GM21786 (cell line): ENCODE measurements around the gene NPAS3.

Source experiments
- ATAC-seq: cut with Tn5 transposase; IDR thresholded peaks from one replicate; pipeline ENCODE4 v1.9.1; 2021; ENCODE audit not compliant: unreplicated experiment

The NPAS3 gene

DNA sequence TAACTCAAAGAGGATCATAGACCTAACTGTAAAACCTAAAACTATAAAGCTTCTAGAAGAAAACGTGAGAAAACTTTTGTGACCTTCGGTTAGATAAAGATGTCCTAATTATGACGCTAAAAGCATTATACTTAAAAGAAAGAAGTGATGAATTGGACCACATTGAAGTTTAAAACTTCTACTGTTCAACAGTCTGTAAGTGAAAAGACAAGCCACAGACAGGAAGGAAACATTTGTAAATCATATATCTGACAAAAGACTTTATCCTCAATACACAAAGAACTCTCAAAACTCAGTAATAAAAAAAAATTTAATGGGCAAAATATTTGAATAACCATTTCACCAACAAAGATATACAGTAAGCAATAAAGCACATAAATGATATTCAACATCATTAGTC, 667.9 kb downstream of the NPAS3 start:
- ATAC-seq = no peak

DNA sequence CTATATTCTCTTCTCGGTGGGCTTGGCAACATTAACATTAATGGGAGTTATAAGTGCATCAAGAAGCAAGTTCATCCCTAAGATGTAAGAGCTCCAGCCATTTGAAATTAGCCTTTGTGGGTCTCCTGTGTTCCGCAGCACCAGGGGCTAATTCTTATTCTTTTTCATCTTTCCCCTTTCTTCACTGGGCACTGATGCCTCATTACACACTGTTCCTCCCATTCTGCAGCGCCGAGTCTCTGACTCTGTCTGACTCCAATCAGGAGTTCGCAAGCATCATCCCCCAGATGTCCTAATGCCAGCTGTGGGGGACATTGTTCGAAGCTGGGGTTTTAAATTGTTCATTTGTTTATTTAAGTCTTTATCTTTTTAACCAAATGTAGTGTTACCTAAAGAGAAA, 670.9 kb downstream of the NPAS3 start:
- ATAC-seq = no peak

DNA sequence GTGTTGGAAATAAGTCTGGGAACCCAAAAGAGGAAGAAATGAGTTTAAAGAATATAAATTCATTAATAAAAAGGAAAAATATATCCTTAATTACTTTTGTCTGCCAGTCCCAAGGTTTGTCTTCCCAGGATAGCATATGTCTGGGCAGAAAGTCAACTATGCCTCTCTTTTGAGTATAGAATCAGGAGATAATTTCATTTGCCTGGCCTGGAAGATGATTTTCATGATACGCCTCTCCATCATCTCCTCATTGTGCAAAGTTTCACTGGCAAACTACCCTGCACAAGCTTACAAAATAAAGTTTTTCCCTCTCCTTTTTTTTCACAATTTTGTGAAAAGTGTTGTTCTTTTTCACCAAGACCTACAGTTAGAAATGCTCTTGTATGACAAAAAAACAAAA, 671.4 kb downstream of the NPAS3 start:
- ATAC-seq = no peak

DNA sequence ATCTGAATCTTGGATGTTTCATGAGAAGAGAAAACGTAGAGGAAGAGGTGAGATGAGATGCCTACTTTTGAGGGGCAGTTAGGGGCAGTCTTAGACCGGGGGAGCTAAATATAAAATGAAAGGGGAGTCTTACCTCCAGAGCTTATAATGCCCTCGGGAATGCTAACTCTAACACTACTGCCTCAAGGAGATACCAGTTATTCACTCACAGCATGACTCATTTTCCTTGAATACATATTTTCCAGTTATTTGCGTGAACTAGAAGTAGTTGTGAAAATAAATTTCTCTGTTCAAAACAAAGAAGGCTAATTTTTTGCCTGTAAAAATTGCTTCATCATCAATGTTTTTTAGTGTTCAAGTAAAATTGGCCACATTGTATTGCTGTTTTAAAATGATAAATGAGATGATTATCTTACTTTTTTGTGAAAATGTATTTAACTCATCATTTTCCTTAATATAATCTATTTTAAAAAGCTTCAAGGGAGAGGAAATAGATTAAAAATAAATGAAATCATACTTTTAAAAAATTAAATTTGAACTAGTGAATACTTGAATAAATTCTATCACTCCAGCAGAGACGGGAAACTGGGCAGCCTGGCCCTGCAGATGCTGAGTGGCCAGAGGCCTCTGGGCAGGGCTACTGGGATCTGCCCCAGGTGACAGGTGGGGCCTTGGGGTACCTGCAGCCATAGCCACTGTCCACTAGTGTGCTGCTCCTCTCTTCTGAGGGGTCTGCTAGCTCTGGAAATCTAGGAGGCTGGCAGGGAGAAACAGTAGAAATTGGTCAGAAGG, 672.9 kb downstream of the NPAS3 start:
- ATAC-seq = no peak

DNA sequence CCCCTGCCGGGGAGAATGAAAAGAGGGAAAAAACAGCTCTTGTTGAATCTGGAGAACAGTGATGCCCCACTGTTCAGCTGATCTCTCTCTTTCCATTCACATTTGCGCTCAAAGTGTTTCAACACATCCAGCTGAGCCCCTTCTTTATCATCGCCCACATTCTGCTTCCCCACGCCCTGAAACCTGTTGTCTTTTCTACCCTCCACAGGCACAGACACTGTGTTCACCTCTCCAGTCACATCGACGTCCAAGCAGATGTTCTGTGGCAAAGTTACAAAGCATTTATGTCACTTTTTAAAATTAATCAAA, 673.5 kb downstream of the NPAS3 start:
- no peak for ATAC-seq

DNA sequence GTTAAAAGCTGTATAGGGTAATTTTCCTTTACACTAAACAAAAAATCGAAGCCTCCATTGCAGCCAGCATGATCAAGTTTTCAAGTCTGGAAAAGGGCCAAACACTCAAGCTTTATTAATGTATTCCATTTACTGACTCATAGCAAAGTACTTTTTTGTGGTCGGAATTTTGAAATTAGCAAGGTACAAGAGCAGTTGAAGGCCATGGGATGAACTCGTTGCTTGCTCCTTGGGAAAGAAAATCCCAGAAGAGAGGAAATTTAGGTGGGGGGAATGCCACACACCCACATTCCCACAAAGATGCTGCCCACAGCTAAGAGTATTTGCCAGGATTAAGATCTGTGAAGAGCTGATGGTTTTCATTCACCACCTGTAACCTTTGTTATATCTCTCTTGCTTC, 678.5 kb downstream of the NPAS3 start:
- no peak for ATAC-seq

DNA sequence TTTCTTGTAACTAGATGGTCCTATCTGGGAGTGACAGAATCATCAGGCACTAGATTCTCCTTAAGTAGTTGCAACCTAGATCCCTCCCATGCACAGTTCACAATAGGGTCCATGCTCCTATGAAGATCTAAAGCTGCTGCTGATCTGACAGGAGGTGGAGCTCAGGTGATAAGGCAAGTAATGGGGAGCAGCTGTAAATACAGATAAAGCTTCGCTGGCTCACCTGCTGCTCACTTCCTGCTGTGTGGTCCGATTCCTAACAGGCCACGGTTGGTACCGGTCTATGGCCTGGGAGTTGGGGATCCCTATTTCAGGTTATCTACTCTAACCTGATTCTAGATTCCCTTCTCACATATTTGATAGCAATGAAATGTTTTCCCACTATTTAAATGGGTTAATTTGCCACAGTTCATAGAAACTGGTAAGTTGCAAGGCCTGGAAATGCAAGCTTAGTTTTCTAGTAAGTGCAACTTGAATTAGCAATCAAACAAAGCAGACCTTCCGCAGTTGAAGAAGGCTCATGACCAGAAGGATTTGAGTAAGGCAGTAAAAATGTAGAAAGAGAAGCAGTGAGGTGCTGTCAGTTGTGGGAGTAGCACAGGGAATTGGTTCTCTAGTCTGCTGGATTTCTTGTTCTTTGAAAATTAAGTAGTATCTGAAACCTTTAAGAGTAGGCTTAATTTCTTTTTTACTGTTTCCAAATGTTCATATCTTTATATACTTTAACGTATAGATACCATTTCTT, 679.9 kb downstream of the NPAS3 start:
- no peak for ATAC-seq

DNA sequence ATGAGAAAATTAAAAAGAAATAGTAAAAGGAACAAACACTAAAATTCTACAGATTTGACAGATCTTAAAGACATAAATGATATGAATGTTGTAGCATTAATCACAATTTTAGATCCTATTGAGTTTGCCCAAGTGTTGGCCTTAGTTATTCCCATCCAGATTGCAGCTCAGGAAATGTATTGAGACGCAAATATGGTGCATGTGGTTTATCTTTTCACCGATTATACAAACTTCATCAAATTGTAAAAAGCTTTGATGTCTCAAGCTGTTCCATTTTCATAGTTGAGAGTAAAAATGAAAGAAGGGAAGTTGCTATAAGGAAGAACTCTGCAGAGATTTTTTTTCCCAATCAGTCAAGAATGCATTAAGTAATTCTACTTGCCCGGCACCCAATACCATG, 683.8 kb downstream of the NPAS3 start:
- ATAC-seq = no peak

DNA sequence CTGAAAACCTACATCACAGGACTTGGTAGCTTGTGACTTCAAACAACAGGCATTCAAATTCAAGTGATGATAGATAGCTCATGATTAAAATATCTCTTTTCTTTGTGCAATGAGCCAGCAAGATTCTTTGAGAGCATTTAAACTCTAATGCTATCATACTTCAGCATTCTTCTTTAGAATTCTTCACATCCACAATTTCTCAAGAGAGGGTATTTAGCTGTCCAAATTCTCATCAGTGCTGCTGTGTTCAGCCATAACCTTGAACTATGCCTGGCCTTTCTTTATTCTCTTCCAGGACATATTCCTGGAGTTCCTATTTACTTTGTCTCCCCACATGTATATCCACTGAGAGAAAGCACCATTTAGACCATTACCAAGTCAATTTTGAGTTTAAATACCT, 691.1 kb downstream of the NPAS3 start:
- no peak for ATAC-seq

DNA sequence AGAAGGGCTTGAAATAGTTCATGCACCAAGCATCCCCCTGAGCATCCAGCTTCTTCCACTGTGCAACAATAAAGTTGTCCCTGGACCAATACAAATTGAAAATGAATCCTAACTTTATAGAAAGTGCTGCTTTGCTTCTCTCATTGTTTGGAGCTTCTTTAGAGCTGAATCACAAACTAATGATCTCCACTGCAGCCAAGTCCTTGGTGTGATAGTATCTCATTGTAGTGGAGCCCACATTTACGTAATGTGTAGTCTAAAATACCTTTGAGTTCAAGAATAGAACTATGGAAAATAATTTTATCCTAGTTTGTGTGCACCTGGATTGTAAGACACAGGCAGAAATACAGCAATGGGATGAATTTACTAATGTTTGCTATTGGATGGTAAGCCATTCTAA, 692.3 kb downstream of the NPAS3 start:
- ATAC-seq = no peak

DNA sequence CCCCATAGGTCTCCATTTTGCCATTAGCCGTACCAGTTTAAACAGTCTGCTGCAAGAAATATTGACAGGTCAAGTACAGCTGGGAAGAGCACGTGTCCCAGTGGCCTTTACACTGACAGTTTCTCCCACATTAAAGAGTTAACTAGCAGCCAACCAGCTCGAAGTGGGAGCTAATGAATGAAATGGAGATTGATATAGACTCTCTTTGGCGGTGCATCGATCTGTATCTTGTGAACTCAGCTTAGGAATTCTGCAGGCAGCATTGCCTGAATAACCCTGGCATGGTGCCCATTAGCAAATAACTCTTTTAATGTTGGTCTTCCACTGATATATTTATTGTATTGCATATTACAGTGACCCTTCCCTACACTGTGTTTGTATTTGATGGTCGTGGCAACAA, 692.8 kb downstream of the NPAS3 start:
- no peak for ATAC-seq

DNA sequence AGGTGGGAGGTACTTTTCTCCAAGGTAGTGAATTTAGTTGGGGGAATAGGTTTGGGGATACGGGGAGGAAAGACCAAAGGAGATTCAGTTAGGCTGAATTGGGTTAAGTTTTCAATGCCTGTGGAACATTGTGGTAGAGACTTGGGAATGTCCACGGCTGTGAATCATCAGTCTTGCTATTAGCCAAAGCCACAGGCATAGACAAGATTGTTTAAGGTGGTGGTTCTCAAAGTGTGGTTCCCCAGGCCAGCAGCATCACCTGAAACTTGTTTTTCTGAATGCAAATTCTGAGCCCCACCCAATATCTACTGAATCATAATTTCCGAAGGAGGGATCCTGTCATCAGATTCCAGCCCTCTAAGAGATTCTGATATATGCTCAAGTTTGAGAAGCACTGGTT, 696.0 kb downstream of the NPAS3 start:
- no peak for ATAC-seq

DNA sequence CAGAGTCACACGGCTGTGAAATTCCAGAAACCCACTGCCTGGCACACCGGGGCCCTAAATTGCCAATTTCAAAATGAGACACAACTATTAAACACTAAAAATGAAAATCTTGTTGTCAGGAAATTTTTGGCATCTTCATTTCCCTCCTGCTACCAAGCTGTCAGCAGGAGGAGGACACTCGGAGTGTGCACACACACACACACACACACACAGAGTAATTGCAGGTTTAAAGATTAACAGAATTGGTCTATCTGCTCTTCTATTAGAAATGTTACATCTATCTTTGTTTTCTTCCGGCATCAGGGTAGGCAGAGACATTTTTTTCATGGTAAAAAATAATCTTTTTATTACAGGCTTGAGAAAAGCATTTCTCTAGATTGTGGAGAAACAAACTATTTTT, 698.0 kb downstream of the NPAS3 start:
- no peak for ATAC-seq

DNA sequence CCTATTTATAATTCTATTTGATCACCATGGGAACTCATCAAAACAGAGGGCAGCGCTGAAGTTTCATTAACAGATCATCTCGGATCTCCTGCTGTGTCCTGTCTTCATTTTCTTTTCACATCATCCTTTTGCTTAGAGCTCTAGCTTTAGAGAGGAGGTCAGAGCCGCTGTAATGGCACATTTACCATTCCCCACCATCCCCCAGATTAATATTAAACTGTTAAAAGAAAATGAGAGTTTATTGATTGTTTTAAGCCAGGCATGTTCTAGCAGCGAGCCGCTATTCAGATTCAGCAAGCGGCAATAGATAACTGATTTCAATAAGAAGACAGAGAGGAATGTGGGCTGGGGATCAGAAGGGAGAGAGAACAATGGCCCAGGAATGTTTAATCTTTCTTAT, 703.4 kb downstream of the NPAS3 start:
- no peak for ATAC-seq

DNA sequence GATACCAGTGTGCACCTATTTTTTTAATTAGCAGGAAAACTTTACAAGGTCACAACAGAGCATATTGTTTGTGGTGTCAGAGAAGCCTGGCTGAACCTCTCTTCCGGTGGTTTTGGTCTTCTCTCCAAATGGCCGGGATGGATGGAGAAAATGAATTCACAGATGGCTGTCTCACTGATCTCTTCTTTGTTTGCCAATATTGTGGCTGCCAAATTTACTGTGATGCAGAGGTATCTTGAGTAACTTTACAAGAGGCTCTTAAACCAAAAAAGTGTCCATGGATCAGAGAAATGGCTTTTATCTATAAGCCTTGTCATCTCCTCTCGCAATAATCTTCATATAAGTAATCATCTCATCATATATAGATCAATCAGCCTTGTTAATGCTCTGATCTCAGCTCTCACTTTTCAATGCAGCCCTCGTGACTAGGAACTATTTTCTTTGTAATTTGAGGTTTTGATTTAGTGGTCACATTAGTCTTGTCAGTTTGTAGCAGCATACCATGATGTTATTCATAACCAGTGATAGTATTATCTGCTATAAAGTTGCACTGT, 704.1 kb downstream of the NPAS3 start:
- ATAC-seq = no peak

DNA sequence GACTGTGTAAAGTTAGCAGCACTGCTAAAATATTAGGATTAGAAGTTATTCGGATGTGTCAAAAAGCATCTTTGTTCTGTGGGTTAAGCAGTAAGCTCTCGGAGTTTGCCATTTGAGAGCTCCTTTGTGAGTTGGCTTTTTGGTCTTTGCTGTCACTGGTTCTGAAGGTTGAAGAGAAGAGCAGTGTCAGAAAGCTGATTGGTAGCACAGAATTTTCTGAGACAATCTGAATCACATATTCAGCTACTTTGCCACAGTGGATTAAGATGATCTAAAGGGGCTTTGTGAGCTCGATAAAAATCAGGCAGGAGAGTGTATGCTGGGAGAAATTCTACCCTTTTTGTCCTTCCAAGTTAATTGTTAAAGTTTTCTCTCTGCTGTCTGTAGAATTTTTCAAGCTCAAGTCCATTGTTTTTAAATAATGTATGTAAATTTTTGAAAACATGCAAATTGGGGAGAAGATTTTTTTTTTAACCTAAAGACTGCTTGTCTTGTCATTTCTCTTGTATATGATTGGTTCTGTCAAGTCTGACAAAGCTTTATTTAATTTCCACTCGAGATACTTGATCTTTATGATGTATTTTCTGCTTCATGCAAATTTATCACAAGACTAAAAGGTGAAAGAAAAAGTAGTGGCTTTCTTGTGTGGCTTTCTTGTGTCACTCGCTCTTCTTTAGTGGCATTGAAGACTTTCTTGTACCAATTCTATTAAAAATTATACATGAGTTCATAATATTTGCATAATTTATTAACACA, 704.9 kb downstream of the NPAS3 start:
- ATAC-seq = no peak

DNA sequence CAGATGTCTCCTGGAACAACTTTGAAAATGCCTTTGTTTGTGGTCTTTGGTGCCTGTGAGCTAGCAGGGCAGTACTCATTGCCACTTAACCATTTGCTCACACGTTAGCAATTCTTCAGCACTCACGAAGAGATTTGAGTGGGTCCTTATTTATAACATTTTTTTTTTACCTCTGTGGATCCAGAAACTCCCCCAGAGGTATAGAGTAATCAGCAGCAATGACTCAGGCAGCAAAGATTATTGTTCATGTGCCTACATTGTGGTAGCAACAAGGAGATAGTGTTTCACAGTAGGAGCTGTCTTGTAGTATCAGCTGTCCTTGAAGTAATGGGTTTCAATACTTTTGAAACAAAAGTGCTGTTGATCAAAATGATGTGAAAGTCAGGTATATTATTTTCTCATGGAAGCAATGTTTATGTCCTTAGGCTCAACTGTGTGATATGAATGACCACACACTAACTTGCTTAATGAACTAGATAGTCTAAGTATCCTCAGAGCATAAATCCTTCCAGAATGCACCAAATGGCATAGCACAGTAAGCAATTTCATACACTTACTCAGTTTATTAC, 708.1 kb downstream of the NPAS3 start:
- ATAC-seq = no peak

DNA sequence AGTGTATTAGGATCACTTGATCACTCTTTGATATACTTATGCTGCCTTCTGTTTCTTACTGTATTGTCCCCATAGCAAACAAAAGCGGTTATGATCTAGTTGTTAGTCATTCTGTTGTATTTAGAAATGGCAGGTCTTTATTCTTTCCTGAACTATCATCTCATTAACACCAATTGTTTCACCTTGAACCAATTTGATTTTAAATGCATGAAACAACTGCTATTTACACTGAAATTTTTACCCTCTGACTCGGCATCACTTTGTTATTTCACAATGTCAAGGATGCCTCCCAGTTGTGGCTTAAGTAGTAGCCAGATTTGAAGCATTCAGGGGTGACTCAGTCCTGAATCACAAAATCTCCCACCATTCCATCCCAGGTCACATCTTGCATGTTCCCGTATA, 708.7 kb downstream of the NPAS3 start:
- no peak for ATAC-seq

DNA sequence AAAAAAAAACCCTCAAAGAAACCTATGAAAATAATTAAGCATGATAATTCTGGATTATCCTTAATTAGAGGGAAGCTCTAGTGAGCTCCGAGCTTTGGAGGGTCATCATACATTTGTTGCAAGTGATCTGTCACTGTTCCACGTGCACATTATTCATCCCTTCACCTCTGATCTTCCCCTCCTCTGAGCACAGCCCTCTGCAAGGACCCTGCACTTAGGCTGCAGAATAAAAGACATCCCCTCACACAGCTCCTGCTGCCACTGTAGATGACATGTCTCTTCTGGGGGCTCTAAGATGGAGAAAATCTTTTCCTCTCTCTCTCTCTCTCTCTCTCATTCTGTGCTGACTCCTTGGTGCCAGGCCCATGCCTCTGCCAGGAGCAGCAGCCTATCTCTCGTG, 711.8 kb downstream of the NPAS3 start:
- no peak for ATAC-seq

DNA sequence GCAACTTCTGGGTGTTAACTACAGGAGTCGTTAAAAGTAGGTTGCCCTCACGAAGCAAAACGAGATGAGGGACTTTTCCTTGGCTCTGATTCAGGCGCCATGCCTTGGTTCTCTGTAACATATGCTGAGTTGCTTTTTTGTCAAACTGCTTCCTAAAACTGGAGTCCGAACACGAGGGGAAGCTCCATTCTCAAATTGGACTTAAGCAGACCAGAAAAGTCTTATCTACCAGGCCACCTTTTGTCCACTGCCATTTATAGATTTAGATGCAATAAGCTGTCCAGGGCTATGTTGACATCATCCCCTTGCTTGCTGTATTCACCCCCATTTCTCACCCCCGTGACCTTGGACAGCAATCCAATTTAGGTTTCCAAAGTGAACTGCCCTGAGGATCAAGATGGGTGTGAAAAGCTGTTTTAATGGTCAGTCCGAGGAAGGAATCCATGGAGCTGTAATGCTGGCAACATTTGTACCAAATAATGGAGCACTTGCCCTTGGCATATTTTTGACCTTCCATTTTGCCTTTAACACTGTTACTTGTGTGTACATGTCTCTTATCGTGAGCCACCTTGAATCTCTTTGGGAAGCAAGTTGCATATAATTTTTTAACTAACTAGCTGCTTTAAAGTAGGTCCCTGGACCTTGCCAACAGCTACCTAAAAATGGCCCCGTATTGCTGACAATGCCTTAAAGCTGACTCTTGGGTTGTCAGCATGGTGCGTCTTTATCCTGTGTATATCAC, 714.1 kb downstream of the NPAS3 start:
- no peak for ATAC-seq

DNA sequence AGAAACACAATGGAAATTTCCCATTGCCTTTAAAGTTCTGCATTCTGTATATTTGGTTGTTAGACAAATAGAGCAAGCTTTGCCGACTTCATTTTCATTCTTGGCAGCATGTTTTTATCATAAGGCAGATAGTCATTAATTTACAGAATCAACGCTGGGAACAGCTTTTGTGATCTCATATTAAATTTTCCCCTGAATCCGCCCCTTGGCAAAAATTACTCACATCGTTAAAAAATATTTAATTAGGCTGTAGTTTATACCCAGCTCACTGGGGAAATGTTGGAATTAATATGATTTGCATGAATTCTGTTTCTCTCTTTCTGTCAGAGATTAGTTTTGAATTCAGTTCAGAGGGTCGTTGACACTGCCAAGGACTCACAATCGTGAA, 714.6 kb downstream of the NPAS3 start:
- no peak for ATAC-seq
